GM21737 (cell line): ENCODE results near the gene PCSK5.
"Not testable (repeated sequence)": the region's sequence is repeated elsewhere in the genome, so short reads cannot be mapped to it uniquely, and the experiment has no call there.

Experiments
- ATAC-seq: cut with Tn5 transposase; IDR thresholded peaks from one replicate; pipeline ENCODE4 v1.9.1; 2021; ENCODE audit warnings: mild to moderate bottlenecking, moderate library complexity; ENCODE audit not compliant: unreplicated experiment

PCSK5 gene

DNA sequence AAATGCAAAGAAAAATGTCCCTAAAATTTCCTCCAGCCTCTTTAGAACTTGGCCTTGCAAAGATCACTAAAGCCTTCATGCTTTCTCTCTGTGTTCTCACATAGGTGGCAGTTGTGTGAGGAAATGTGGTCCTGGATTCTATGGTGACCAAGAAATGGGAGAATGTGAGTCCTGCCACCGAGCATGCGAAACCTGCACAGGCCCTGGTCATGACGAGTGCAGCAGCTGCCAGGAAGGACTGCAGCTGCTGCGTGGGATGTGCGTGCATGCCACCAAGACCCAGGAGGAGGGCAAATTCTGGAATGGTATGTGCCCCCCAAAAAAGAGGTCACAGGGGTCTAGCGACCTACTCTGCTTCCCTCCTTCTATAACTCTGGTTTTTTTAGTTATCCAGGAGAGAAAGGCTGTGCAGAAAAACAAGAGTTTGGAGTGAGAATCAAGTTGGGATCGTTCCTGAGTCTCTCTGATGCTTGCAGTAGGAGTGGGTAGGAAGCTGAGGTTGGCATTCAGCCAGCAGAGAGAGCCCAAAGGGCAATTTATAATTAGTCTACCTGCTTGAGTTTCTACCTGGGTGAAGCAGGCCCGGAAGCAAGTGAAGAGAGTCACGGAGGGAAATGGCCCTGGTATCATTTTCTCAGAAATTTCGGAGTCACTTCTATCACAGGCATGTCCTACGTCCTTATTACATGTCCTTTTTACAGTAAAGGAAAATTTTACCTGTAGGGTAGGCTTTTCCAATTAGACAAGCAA, 406.3 kb downstream of the PCSK5 start:
- no peak for ATAC-seq

DNA sequence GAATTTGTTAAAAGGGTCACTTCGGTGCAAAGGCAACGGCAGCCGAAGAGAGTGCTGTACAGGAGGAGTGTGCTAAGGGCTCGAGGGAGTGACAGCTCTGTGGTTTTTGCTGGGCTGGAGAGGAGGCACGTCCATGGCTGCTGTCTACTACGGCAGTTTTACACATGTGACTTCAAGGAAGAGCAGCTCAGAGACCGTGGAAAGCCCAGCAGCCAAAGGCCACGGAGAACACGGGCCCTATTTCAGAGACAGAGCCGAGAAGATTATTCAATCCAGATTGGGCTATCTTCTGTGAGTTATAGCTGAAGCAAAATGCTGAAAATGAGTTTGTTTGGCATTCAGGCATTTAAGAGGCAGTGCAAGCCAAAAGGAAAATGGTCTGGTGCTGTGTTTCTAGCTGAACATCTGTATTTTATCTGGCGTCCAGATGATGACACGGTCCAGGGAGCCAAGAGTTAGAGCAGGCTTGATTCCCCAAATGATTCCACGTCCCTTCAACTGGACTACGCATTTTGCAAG, 407.3 kb downstream of the PCSK5 start:
- no peak for ATAC-seq

DNA sequence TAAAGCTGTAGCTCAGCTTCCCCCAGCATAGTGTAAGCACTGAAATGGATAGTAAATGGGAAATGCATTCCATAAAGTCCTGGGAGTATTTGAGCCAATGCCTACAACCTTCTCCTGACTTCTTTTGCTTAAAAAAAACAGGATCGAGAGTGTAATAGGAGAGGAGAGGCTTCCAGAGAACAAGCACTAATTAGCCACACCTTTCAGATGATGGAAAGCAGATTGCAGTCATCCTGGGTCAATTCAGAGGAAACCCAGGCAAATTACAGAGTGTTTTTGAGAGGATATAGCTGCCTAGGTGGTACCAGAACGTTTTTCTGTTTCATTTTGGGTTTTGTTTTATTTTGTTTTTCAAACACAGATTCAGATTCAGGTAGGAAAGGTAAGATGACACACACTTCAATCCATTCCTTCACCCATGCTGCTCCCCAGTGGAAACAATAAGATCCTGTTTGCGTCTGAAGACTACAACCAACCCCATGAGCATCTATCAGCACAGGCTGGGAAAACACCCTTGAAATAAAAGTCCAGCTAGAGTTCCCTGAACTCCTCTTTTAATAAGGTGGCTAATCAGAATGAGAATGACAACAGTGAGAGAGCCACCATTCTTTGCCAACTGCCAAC, 408.2 kb downstream of the PCSK5 start:
- ATAC-seq = no peak

DNA sequence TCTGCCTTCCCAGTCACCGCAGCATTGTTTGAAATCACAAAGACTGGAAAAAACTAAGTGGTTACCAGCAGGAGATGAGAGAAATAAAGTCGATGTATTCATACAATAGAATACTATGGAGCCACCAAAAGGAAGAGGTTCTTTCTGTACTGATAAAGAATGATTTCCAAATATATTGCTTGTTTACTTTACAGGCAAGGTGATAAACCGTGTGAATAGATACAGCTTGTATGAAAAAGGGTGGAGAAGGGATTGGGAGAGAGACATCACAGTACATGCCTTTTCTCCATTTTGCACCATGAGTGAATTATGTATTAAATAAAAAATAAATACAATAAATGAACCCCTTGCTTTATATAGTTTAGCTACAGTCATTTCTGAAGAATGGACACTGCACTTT, 412.1 kb downstream of the PCSK5 start:
- no peak for ATAC-seq

DNA sequence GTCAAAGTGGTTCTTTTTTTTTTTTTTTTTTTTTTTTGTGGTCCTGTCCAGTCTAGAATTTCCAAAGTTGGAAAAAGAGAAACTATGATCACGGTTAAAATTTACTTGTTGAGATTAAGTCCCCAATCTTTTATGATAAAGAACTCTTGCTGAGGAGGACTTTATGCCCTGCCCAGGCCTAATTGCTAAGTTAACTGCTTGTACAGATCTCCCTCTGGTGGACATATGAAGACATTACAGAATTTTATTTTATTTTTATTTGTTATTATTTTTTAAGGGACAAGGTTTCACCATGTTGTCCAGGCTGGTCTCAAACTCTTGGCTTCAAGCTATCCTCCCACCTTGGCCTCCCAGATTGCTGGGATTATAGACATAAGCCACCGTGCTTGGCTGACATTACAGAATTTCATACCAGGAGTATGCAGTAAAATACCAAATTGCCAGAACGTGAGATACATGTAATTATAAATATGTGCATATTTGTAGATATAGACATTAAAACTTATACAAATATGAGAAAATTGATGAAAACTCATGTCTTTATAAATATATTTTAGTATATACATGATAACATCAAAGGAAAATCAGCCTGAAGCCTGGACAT, 412.6 kb downstream of the PCSK5 start:
- ATAC-seq = no peak

DNA sequence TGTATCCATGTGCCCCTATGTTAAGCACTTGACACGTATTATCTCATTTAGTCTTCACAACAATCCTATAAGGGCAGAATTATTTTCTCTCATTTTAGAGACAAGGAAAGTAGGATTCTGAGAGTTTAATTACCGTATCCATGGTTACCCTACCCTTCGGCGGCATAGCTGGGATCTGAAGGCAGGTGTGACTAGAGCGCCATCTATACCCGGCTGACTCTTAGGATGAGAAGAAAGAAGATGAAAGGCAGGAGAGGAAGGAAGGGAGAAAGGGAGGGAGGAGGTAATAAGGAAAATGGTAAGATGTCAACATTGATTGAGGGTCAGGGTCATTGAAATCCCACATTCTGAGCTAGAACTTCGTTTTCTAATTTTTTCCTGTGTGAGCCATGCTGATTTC, 416.6 kb downstream of the PCSK5 start:
- not testable (repeated sequence) for ATAC-seq

DNA sequence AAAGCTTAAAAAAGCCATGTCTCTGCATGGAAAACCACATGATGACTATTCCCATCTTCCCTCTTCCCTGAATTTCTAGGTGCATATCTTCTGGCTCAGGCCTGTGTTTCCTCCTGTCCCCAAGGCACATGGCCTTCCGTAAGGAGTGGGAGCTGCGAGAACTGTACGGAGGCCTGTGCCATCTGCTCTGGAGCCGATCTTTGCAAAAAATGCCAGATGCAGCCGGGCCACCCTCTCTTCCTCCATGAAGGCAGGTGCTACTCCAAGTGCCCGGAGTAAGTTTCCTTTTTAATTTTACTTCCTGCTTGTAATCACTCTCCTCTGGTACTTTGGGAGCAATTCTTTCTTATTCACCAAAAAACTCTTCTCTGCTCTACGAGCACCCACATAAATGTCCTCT, 420.1 kb downstream of the PCSK5 start:
- ATAC-seq = no peak

DNA sequence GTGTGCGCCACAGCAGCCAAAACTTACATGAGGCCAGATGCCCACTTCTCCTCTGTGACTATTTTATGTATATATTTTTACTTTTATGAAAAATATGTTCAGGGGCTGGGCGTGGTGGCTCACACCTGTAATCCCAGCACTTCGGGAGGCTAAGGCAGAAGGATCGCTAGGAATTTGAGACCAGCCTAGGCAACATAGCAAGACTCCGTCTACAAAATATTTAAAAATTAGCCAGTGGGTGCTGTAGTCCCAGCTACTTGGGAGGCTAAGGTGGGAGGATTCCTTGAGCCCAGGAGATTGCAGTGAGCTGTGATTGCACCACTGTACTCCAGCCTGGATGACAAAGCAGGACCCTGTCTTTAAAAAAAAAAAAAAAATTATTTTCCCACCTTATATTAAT, 420.5 kb downstream of the PCSK5 start:
- ATAC-seq = no peak

DNA sequence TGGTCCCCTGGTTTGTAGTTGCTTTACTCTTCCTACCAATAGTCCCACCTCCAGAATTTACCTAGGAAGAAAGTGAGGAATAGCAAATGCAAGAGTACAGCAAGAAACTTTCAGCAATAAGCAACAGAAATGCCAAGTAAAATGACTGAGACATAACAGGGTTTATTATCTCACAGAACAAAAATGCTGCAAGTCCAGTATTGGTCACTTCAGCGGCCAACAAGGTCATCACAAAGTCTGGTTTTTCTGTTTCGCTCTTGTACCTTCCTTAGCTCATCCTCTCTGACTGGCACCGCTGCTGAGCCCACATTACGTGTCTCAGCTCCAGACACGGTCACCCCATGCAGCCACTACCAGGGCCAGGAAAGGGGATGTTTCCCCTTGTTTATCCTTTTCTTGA, 421.1 kb downstream of the PCSK5 start:
- no peak for ATAC-seq

DNA sequence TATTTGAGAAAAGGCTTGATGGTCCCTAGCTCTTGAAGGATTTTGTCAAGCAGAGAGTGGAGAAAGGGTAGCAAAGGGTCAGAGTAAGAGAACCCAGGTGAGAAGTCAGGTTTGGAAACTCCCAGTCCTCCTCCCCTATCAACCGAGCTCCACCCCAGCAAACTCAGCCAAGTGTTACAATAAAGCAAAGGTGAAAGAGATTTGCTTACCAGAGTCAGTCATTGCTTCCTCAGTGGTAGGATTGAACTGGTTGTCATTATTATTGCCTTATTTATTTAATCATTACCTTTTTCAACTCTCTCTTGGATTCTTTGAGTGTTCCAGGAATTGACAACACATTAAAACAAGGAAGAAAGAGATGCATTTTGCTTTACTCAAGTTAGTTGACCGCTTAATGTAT, 423.3 kb downstream of the PCSK5 start:
- ATAC-seq = no peak

DNA sequence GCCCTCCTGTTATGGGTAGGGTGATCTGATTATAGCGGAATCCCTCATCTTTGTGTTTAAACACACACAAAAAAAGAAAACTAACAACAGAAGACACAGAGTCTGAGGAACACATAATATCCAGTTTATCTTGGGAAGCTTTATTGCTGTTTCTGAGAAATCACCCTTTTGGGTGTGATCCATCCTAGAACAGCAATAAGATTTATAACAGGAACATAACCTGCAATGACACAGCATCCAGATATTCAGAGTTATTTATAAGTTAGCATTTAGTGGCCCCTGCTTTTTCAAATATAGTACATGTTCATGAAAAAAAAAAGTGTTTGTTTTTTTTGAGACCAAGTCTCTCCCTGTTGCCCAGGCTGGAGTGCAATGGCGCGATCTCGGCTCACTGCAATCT, 423.8 kb downstream of the PCSK5 start:
- ATAC-seq = no peak

DNA sequence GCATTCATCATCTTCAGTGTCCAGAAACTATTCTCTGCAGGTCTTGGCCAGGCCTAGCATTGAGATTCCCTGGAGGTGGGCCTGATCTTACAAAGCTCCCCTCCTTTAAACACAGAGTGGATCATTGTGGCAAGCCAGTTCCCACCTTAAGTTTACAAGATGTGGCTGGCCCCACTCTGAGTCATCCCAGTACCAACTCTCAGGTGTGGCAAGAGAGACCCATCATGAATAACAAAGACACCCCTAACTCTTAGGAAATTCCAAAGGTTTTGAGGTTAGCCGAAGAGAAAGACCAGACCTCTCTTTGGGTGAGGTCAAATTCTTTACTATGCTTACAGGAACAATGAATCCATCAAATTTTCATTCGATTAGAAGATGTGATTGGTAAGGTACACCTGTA, 425.6 kb downstream of the PCSK5 start:
- no peak for ATAC-seq

DNA sequence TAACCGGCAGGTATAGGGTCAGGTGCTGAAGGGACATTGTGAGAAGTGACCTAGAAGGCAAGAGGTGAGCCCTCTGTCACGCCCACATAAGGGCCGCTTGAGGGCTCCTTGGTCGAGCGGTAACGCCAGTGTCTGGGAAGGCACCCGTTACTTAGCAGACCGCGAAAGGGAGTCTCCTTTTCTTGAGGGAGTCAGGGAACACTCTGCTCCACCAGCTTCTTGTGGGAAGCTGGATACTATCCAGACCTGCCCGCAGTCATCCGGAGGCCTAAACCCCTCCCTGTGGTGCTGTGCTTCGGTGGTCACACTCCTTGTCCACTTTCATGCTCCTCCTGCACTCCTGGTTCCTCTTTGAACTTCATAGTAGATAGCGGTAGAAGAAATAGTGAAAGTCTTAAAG, 429.0 kb downstream of the PCSK5 start:
- not testable (repeated sequence) for ATAC-seq

DNA sequence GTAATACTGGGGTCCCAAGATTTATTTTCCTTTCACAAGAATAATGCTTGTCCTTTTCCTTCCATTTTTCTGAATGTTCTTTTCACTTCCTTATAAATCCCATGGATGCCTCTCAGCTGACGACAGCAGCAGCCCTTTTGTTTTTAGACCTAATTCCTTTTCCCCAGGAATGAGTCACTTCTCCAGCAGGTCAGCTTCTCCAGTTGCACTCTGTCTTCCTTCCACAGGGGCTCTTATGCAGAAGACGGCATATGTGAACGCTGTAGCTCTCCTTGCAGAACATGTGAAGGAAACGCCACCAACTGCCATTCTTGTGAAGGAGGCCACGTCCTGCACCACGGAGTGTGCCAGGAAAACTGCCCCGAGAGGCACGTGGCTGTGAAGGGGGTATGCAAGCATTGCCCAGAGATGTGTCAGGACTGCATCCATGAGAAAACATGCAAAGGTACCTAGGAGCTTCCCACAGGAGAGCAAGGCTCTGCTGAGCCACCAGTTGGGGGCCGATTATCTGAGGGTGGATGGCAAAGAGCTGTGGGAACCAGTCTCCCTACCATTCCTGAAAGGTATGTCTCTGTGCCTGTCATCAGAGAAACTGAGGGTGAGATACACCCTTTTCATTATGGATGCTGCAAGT, 430.8 kb downstream of the PCSK5 start:
- no peak for ATAC-seq

DNA sequence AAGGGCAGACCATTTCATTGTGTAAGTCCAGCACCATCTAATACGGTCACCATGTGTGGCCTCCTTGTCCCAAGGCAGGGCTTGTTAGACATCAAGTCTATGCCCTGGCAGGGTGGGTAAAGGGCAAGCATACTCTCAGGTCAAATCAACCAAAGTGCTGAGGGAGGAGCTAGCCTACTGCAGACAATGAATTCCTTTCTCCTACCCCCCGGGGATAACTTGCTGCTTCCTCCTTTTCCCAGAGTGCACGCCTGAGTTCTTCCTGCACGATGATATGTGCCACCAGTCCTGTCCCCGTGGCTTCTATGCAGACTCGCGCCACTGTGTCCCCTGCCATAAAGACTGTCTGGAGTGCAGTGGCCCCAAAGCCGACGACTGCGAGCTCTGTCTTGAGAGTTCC, 432.3 kb downstream of the PCSK5 start:
- no peak for ATAC-seq

DNA sequence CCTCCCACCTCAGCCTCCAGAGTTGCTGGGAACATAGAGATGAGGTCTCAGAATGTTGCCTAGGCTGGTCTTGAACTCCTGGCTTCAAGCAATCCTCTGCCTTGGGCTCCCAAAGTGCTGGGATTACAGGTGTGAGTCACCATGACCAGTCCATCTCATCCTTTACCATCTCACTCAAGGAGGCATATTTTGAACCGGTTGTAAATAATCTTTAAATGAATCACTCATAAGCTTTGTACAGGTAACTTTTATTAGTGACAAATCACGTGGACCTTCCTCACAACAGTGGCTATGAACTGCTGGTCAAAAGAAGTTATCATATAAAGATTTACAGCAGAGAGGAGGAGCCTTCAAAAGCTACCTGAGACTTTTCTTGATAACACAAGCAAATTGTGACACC, 433.0 kb downstream of the PCSK5 start:
- no peak for ATAC-seq

DNA sequence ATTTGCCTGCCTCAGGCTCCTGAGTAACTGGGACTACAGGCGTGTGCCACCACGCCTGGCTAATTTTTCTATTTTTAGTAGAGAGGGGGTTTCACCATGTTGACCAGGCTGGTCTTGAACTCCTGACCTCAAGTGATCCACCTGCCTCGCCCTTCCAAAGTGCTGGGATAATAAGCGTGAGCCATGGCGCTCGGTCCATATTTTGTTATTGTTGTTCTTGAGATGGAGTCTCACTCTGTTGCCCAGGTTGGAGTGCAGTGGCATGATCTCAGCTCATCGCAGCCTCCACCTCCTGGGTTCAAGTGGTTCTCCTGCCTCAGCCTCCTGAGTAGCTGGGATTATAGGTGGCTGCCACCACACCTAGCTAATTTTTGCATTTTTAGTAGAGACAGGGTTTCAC, 433.6 kb downstream of the PCSK5 start:
- ATAC-seq = not testable (repeated sequence)

DNA sequence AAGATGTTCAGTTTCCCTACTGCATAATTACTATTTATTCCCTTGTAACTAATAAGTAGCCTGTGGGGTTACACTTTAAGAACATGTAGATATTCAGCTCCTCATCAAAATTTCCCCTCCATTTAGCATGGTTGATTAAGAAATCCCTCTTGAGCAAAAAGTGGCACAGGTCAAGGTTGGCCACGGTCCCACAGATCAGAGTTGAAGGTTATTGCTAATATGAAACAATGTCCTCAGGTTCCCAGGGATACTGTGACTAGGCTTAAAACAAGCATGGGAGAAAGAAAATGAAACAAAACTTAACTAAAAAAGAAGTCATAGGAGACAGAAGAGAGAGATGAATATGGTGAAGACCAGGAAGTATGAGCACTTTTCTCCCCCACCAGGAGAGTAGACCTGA, 439.6 kb downstream of the PCSK5 start:
- ATAC-seq = no peak

DNA sequence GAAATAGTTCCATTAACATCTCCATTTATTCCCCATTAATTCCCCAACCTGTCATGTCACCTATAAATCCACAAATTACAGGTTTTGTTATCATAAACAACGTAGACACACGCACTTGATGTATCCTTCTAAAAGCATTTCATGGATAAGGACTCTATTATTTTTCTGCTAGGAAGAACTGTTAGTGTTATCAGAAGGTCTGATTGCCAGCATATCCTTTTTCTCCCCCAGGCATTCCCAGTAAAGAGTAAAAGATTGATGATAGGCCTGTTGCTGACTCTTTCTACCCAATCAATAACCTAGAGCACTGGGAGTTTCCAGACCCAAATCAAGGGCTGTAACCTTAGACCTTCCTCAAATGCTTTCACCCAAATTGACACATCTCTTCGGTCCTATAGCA, 442.9 kb downstream of the PCSK5 start:
- ATAC-seq = no peak

DNA sequence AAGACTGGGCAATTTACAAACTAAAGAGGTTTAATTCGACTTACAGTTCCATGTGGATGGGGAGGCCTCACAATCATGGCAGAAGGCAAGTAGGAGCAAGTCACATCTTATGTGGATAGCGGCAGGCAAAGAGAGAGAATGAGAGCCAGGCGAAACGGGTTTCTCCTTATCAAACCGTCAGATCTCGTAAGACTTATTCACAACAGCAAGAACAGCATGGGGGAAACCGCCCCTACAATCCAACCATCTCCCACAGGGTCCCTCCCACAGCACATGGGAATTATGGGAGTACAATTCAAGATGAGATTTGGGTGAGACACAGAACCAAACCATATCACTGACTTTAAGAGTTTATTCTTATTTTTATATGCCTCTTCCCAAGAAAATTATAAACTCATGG, 443.5 kb downstream of the PCSK5 start:
- no peak for ATAC-seq

DNA sequence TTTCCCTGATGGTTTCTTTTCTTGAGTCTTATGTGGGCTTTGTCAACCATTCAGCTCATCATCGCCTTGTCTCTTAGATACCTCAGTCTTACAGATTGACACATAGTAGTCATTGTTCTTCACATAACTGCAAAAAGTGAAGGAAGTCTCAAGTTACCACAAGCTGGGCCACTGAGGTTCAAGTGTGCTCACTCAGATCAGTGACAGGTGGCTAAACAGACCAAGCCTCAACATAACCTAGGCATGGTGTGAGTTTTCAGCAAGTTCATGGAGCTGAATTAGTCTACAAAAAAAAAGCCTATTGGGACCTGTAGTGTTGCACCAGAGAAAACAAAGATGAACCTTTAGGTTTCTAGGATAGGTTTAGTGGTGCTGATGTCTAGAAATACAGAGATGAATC, 445.6 kb downstream of the PCSK5 start:
- ATAC-seq = no peak

DNA sequence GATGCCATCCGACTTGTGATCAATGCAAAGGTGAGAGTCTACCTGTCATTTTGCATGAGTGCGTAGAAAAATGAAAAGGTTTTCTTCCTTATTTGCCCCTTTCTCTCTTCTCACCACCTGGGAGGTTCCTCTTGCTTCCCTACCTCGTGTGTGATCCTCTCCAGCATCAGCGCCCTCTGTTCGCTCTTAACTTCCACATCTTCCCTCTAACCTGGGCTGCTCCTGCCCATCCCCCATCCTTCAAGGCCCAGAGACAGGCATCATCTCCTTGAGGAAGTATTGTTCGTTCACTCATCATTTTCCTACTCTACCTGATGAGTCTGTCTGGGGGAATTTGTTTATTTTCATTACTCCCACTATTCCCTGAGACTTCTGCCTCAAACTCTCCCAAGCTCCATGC, 447.9 kb downstream of the PCSK5 start:
- ATAC-seq = no peak
